COLO668 (cell line): Measurements from ENCODE around the gene TGFBR3L.
"Not testable (repeated sequence)": the region's sequence is repeated elsewhere in the genome, so short reads cannot be mapped to it uniquely, and the experiment has no call there.

Experiments used
- DNase-seq: peaks from one replicate; lab custom pipeline; 2025; ENCODE audit not compliant: unreplicated experiment; lab: John Stamatoyannopoulos, UW

The TGFBR3L gene

DNA sequence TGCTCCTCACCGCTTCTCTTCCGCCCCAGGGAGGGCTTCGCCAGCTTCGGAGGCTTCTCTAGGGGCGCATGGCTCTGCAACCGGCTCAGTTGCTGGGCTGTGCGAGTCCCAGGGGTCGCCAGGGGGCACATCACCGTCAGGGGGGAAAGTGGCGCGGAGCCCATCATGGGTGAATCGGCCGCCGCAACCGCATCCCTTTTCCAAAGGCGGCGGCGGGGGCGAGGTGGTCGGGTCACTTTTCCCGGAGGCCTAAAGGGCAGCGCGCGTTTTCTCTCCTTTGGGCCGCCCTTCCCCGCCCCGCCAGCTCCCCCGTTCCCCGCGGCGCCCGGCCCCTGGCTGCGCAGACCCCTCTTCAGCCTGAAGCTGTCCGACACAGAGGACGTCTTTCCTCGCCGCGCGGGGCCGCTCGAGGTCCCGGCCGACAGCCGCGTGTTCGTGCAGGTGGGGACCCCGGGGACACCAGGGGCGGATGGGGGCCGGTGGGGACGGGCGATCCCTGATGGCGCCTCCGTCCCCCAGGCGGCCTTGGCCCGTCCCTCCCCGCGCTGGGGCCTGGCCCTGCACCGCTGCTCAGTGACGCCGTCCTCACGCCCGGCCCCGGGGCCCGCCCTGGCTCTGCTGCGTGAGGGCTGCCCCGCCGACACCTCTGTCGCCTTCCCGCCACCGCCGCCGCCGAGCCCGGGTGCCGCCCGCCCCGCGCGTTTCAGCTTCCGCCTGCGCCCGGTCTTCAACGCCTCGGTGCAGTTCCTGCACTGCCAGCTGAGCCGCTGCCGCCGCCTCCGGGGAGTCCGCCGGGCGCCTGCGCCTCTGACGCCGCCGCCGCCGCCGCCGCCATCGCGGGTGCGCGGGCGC, 1.7 kb downstream of the TGFBR3L start:
- peak; percentile 39 for DNase-seq

DNA sequence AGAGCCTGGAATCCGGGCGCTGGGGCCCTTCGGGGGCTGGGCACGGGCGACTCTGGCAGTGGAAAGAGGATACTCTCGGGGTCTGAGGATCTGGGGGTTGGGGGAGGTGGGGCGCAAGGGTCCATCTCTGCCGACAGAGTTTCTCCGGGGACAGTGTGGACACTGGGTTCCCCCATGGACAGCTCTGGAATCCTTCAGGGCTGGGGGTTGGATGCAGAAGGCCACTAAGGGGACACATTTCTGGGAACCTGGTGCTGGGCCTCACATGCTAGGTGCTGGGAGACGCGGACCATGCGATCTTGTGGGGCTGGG, 2.3 kb downstream of the TGFBR3L start:
- no peak for DNase-seq

DNA sequence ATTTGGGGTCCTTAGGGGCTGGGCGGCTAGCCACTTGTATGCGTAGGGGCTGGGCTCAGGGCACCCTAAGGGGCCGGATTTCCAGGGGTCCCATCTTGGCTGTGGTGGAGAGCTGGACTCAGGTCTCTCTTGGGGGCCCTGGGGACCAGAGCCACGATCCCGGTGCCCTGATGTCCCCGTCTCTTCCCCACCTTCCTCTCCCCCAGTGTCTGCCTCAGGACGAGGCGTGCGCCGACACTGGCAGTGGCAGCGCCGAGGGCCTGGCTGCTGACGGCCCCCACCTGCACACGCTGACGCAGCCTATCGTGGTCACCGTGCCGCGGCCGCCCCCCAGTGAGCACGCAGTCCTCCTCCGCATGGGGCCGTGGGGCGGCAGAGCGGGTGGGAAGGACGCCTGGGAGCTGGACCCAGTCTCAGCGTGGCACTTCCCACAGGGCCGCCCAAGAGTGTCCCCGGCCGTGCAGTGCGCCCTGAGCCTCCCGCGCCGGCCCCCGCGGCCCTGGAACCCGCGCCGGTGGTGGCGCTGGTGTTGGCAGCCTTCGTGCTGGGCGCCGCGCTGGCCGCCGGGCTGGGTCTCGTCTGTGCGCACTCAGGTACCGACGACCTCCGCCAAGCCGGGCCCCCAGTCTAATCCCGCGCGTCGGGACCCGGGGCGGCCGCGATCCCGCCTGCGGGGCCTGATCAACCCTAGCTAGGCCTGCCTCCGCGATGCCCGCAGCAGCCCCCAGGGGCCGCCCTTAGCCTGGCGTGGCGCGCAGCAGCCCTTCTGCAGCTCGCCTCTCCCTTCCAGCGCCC, 2.8 kb downstream of the TGFBR3L start:
- DNase-seq: peak; percentile 67

DNA sequence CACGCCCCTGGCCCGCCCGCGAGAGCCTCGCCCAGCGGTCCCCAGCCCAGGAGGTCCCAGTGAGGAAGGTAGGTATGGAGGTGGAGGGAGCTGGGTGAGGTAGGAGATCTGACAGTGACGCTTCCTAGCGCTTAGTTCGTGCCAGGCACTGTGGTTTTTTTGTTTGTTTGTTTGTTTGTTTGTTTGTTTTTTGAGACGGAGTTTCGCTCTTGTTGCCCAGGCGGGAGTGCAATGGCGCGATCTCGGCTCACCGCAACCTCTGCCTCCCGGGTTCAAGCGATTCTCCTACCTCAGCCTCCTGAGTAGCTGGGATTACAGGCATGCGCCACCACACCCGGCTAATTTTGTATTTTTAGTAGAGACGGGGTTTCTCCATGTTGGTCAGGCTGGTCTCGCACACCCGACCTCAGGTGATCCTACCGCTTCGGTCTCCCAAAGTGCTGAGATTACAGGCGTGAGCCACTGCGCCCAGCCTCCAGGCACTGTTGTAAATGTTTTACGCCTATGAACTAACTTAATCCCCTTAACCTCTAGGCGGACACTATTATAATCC, 3.5 kb downstream of the TGFBR3L start:
- not testable (repeated sequence) for DNase-seq

DNA sequence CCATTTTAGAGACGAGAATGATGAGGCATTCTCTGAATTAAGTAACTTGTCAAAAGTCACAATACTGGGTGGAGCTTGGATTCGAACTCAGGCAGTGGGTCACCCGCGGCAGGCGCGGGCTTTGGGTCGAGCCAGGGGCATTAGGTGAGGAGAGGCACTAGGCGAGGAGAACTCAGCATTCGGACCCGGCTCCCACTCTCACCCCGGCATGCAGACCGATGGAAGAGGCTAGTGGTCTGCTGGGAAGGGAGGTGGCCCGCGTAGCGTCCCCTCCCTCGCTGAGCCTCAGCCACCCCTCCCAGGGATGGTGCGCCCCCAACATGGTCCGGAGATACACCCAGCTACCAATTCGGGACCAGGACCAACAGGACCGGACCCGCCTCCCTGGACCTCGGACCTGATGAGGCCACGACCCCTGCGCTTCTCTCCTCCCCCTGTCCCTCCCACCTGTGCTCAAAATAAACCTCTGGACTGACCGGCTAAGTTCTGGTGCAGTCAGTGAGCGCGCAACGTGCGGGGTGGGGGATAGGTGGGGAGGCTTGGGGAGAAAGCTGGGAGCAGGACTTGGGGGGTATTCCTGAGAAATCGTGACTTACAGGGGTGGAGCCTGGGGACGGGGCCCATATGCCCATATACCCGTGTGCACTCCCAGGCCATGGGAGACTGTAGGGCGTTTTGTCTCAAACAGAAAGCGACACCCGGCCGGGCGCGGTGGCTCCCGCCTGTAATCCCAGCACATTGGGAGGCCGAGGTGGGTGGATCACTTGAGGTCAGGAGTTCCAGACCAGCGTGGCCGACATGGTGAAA, 4.2 kb downstream of the TGFBR3L start:
- no peak for DNase-seq

DNA sequence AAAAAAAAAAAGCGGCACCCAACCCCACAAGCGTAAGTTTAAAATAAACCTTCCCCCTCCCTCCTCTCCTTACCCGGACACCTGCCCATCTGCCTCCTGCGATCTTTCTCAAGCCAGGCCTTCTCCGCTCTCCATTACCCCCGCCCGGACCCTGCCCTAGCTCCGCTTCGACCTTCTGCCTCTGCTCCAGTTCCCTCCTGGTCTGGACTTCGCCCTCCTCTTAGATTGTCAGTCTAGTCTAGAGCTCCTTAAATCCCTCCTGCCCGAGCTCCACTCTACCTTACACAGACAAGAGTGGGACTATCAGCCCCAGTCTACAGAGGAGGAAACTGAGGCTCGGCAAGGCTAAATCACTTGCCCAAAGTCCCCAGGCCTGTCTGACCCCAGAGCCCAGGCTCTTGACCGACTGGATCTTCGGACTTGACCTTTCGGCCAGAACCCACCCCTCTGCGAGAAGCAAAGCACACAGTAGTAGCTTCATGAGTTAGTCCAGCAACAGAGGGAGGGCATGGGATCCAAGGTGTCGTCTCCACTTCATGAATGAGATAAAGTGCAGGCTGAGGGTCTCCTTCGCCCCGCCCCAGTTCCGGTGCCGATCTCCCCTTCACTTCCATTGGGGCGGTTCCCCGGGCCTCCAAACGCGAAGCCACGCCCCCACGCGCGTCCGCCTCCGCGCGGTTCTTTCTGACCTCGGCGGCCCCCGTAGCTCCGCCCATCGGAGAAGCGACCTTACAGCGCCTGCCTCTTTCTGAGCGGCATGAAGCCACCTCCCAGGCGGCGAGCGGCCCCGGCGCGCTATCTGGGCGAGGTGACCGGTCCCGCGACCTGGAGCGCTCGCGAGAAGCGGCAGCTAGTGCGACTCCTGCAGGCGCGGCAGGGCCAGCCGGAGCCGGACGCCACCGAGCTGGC, 5.2 kb downstream of the TGFBR3L start, which contains the start of gene SNAPC2:
TSS of gene SNAPC2 (plus strand) at position 729 of the 909 bp plus-strand sequence. CDS start at position 758, 29 bp downstream.
- DNase-seq: peak; percentile 98

DNA sequence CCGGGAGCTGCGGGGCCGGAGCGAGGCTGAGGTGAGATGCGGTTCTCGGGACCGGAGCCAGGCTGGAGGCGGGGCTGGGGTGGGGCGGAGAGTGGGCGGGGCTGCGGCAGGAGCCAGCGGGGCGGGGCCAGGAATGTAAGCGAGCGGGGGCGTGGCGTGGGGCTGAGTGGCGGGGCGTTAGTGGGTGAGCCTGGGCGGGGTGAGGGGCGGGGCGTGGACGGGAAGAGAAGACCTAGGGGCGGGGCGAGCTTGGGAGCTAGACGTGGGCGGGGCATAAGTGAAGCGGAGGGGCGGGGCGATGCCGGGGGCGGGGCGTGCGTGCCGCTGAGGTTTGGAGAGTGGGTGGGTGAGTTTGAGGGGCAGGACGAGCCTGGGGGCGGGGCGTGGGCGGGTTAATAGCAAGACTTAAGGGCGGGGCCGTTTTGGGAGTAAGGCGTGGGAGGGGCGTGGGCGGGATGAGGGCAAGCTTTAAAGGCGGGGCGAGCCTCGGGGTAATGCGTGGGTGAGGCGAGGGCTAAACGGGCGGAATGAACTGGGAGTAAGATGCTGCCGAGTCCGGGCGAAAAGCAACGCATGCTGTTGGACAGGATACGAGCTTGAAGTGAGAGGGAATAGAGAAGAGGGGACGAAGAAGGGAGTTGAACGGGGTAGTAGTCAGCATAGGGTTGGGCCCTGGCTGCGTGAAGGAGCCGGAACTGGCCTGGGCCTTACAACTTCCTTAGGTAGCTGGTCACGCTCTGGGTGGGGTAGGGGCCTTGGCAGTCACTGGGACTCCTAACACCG, 6.1 kb downstream of the TGFBR3L start:
- DNase-seq: peak; percentile 99

DNA sequence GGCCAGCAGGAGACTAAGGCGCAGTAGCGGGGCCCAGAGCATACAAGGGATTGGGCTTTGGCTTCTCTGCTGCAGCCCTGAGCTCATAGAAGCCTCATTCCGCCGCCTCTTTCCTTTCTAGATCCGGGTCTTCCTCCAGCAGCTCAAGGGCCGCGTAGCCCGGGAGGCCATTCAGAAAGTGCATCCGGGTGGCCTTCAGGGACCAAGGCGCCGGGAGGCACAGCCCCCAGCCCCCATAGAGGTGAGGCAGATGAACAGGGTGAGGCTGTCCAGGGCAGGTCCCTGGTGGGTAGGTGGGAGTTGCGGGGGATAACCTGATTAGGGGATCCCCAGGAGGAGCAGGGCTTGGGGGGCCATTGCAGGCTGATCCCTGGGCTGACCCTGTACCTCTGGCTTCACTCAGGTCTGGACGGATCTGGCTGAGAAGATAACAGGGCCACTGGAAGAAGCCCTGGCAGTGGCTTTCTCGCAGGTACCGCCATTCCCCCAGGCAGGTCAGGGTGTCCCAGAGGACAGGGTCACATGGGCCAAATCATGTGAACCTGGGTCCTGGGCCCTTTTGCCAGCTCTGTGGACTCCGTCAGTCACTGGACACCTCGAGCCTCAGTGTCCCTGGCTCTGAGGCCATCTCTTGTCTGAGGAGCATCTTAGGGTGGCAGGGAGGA, 6.8 kb downstream of the TGFBR3L start:
- no peak for DNase-seq

DNA sequence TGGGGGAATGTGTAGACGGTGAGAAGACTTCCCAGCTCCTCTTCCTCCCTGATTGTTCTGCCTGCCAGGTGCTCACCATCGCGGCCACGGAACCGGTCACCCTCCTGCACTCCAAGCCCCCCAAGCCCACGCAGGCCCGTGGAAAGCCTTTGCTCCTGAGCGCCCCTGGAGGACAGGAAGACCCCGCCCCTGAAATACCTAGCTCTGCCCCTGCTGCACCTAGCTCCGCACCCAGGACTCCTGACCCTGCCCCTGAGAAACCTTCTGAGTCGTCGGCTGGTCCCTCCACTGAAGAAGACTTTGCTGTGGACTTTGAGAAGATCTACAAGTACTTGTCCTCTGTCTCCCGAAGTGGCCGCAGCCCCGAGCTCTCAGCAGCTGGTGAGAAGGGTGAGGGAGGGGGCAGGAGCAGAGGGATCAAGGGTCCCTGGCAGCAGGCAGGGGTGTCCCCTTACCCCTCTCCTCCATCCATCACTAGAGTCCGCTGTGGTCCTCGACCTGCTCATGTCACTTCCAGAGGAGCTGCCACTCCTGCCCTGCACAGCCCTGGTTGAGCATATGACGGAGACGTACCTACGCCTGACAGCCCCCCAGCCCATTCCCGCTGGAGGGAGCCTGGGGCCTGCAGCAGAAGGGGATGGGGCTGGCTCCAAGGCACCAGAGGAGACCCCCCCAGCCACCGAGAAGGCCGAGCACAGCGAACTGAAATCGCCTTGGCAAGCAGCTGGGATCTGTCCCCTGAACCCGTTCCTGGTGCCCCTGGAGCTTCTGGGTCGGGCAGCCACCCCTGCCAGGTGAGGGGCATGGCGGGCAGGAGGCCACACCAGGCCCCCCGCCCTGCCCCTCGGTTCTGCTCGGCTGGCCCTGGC, 7.6 kb downstream of the TGFBR3L start:
- no peak for DNase-seq

DNA sequence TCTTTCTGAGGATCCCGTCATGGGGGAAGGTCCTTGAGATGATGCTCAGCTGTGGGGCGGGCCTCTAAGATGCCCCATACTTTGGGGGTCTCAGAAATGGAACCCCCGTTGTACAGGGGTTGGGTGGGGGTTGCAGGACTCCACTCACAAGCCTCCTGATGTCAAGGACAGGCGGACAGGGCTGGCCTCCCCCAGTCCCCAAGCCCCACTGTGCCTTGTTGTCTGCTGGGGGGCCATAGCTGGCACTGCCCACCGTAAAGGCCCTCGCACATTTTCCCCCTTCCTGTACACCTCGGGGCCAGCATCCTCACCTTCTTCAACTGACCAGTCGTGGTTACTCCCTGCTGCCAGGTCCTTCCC, 8.2 kb downstream of the TGFBR3L start:
- DNase-seq: no peak

DNA sequence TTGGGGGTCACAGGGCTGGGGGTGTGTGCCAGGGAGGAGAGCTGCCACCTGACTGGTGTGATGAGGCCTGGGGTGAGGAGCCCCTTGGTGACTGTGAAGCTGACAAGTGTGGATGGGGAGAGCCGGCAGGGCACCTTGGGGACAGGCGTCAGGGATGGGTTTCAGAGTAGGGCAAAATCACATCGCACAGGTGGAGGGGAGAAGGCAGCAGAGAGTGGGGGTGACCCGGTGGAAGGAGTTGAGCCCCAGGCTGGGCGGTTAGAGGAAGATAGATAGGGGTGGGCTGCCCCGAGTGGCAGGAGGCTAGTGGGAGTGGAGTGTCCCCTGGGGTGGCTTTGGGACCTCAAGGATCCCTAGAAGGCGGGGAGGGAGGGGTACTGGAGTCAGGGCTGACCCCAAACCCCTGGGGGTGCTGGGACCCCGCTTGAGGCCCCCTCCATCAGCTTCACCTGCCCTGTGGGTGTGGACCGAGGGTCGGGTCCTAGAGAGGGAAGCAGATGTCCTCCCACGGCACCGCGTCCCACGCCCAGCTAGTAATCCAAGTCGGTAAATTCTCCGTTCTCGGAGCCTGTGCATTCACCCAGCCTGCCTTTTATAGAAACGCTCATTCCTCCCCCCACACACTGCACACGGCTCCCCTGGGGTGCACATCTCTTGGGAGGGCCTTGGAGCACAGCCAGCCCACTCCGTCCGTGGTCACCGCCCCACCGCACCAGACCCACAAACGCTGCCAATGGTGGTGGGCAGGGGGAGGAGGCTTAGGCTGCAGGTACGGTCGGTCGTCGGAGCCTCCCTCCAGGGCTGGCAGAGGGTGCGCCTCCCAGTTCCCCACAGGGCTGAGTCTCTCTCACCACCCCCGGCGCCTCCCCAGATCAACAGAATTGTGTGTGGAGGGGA, 8.9 kb downstream of the TGFBR3L start:
- DNase-seq: no peak

DNA sequence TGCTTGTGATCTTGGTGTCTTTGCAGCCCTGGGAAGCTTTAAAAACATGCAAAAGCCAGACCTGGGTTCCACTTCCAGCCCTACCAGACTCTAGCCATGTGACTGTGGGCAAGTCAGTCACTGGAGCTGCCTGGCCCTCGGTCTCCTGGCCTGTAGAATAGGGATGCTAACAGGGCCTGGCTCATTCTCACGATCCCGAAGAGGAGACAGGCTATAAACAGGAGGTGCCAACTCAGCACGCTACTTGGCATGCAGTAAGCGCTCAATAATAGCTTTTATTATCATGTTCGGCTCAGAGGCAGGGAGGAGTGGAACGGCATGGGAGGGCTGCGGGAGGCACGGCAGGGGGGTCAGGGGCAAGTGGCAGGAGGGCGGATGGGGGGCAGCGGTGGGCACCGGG, 9.6 kb downstream of the TGFBR3L start:
- DNase-seq: no peak

DNA sequence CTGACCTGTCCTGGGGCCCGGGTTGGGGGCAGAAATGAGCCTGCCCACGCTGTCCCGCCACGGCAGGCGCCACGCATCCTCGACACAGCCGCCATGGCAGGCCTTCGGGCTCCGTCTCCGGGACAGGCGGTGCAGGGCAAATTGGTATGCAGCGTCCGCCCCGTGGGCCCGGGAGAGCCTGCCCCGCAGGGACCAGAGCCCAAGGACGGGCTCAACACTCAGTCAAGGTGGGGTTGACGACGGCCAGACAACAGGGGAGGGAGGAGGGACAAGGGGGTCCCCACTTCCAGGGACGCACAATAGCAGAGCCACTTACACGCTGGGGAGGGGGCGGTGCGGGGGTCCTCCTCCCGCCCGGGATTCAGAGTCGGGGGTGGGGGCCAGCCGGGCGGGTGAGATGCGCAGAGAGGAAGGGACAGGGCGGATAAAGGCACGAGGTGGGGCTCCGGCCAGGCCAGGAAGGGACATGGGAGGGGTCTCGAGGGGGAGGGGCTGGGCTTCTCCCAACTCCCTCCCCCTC, 10.1 kb downstream of the TGFBR3L start:
- no peak for DNase-seq

DNA sequence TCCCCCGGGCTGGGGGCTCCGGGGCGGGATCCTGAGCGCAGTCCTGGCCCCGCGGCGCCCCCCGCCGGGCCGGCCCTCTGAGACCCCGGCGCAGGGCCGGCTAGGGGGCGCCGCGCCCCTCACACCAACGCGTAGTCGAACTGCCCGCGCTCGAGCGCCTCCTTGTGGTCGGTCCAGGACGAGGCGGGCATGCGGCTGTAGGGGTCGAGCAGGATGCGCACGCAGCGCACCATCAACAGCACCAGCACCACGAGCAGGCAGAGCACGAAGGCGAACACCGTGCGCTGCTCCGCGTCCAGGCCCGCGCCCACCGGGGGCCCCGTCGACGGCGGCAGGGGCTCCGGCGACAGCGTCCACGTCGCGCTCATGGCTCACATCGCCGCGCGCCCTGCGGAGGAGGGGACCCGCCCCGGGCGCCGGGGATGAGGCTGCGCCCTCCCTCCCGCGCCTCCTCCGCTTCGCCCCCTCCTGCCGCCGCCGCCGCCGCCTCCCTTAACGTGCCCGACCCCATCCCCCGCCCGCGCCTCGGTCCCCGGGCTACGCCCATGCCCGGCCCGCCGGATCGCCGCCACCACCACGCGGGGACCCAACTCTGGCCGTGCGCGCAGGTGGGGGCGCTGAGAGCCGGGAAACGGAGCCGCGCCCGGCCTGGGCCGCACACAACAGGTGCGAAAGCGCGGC, 10.7 kb downstream of the TGFBR3L start:
- DNase-seq: peak; percentile 81

DNA sequence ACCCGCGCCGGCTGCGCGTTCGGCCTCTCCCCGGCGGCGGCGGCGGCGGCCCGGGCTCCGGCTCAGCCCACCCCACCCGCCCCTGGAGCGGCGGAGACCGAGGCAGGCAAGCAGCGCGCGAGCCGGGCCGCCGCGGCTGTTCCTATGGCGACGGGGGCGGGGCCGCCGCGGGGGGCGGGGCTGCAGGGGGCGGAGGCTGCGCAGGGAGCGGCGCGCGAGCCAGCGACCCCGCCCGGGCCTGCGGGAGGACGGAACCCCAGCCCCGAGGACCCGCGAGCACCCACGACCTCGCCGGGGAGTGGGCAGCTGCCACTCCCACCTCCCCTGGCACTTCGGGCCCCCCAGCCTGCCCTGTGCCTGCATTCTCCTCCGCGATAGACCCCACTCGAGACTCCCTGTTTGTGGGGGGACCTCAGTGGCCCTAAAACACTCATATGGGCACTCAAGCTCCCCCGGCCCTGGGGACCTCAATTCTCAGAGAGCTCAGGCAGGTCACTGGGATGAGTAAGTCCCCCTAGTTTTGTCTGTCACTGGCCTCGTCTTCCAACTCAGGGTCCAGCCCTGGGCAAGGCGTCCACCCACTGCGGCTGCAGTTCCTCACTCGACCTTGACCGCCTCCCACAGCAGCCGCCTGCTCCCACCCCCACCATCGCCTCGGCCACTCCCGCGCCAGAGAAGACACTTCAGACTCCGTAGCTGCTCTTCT, 11.5 kb downstream of the TGFBR3L start, which contains the start of gene CTXN1:
TSS of gene CTXN1 (minus strand) at position 115 of the 706 bp plus-strand sequence. CDS start 597 bp downstream, outside the sequence.
- DNase-seq: peak; percentile 78
